H1 (cell line): ENCODE measurements around the gene NRBF2. TPM values are rescaled to one million over a fixed set of nuclear protein-coding genes. Genes with fewer than 3 reads are reported as not detected.

Experiments used
- CTCF ChIA-PET: fragments of 300-600 bp; sonication (Branson Sonifier 250); formaldehyde crosslinking; loops from one replicate; lab custom pipeline; 2021; ENCODE audit not compliant: partially characterized antibody; lab: Charles Lee
- POLR2A ChIA-PET: fragments of 300-600 bp; sonication (Branson Sonifier 250); formaldehyde crosslinking; loops from one replicate; lab custom pipeline; 2021; ENCODE audit warnings: inconsistent platforms; ENCODE audit not compliant: partially characterized antibody; lab: Charles Lee
- DNase-seq, 2 experiments: peaks; one replicate each; pipeline versions ENCODE4 v3.0.0 to v3.0.0-alpha.2; 2010 to 2022; ENCODE audit warnings: low spot score in 2 of 2, low read depth in 1 of 2, mixed read lengths in 1 of 2
- FAIRE-seq: peaks from 2 replicates; lab custom pipeline; 2011; peaks lifted over from hg19 to GRCh38; lab: Jason Lieb, UNC
- H2AFZ ChIP-seq: 2 replicates; pipeline ENCODE4 v1.8.1; 2012; ENCODE audit warnings: low read length, inconsistent platforms
- H2AK5ac ChIP-seq: 2 replicates; pipeline ENCODE4 v1.6.1; 2013; ENCODE audit warnings: low read depth, low read length
- H2BK120ac ChIP-seq: replicated peaks from 2 replicates; pipeline ENCODE3; 2013; ENCODE audit warnings: low read depth, low read length, inconsistent platforms
- H2BK12ac ChIP-seq: 2 replicates; pipeline ENCODE4 v1.6.1; 2013; ENCODE audit warnings: low read depth, low read length
- H2BK15ac ChIP-seq: 2 replicates; pipeline ENCODE4 v1.6.1; 2013; ENCODE audit warnings: low read length
- H2BK20ac ChIP-seq: 2 replicates; pipeline ENCODE4 v1.6.1; 2013; ENCODE audit warnings: low read length
- H2BK5ac ChIP-seq: 2 replicates; pipeline ENCODE4 v1.6.1; 2013; ENCODE audit warnings: low read depth, low read length
- H3K14ac ChIP-seq: 2 replicates; pipeline ENCODE4 v1.6.1; 2013; ENCODE audit warnings: inconsistent platforms; ENCODE audit not compliant: insufficient read length
- H3K18ac ChIP-seq: 2 replicates; pipeline ENCODE4 v1.6.1; 2013; ENCODE audit warnings: low read length; ENCODE audit errors: extremely low read depth
- H3K23ac ChIP-seq: 2 replicates; pipeline ENCODE4 v1.6.1; 2013; ENCODE audit warnings: inconsistent platforms; ENCODE audit not compliant: insufficient read length
- H3K23me2 ChIP-seq: 2 replicates; pipeline ENCODE4 v1.6.1; 2013; ENCODE audit warnings: low read depth, low read length
- H3K27ac ChIP-seq: 2 replicates; pipeline ENCODE4 v1.6.1; 2011; ENCODE audit warnings: low read depth, low read length, inconsistent platforms
- H3K27me3 ChIP-seq, 4 experiments: replicated peaks in 1 of 4; 1 replicate in 1 of 4; 2 replicates in 3 of 4; pipeline versions ENCODE4 v1.6.1 to v1.8.1; 2011 to 2013; ENCODE audit warnings: low read length in 3 of 4, mild to moderate bottlenecking in 3 of 4, inconsistent platforms in 2 of 4, mixed read lengths in 2 of 4, moderate library complexity in 1 of 4; ENCODE audit not compliant: control insufficient read depth in 3 of 4, insufficient read depth in 3 of 4; ENCODE audit errors: extremely low read depth in 1 of 4
- H3K36me3 ChIP-seq, 4 experiments: 2 replicates each; pipeline versions ENCODE4 v1.6.1 to v1.8.1; 2011 to 2013; ENCODE audit warnings: mild to moderate bottlenecking in 4 of 4, low read length in 3 of 4, moderate library complexity in 2 of 4, control low read depth in 1 of 4, inconsistent platforms in 1 of 4; ENCODE audit not compliant: insufficient read depth in 4 of 4, control insufficient read depth in 2 of 4
- H3K4ac ChIP-seq: replicated peaks from 2 replicates; pipeline ENCODE3; 2013; ENCODE audit warnings: low read length, low read depth, mixed read lengths, inconsistent platforms; ENCODE audit not compliant: insufficient read length
- H3K4me1 ChIP-seq, 4 experiments: replicated peaks in 1 of 4; 1 replicate in 1 of 4; 2 replicates in 3 of 4; pipeline versions ENCODE4 v1.6.1 to v1.8.1; 2011 to 2013; ENCODE audit warnings: low read length in 3 of 4, inconsistent platforms in 2 of 4, mixed read lengths in 1 of 4; ENCODE audit not compliant: insufficient read depth in 4 of 4, control insufficient read depth in 3 of 4
- H3K4me2 ChIP-seq, 2 experiments: 2 replicates each; pipeline versions ENCODE4 v1.6.1 to v1.8.1; 2011 to 2013; ENCODE audit warnings: low read depth in 2 of 2, low read length in 2 of 2, control low read depth in 1 of 2, inconsistent platforms in 1 of 2, mild to moderate bottlenecking in 1 of 2; ENCODE audit not compliant: insufficient read depth in 1 of 2
- H3K4me3 ChIP-seq, 4 experiments: fragments of 200-600, 300-600 bp in 1 of 4; sonication (generic), shearing (Covaris generic), sonication (Bioruptor Twin) in 1 of 4; 2 replicates each; pipeline versions ENCODE4 v1.5.1 to v1.8.1; 2011 to 2016; ENCODE audit warnings: low read length in 4 of 4, low read depth in 3 of 4, control low read depth in 2 of 4, inconsistent platforms in 2 of 4, mild to moderate bottlenecking in 2 of 4, mixed read lengths in 1 of 4, moderate library complexity in 1 of 4; ENCODE audit not compliant: insufficient read depth in 2 of 4; ENCODE audit errors: extremely low read depth in 1 of 4
- H3K56ac ChIP-seq: replicated peaks from 2 replicates; pipeline ENCODE3; 2013; ENCODE audit warnings: low read depth, mild to moderate bottlenecking, mixed read lengths, low read length, inconsistent platforms; ENCODE audit not compliant: insufficient read length
- H3K79me1 ChIP-seq: 2 replicates; pipeline ENCODE4 v1.6.1; 2013; ENCODE audit warnings: low read depth, low read length, control low read depth
- H3K79me2 ChIP-seq, 2 experiments: 2 replicates each; pipeline versions ENCODE4 v1.6.1 to v1.8.1; 2012 to 2013; ENCODE audit warnings: low read length in 2 of 2, mild to moderate bottlenecking in 2 of 2, inconsistent platforms in 1 of 2; ENCODE audit not compliant: insufficient read depth in 2 of 2, control insufficient read depth in 1 of 2
- H3K9ac ChIP-seq, 4 experiments: replicated peaks in 1 of 4; 1 replicate in 1 of 4; 2 replicates in 3 of 4; pipeline versions ENCODE4 v1.6.1 to v1.8.1; 2011 to 2013; ENCODE audit warnings: low read depth in 3 of 4, low read length in 3 of 4, control low read depth in 2 of 4, mild to moderate bottlenecking in 2 of 4, moderate library complexity in 2 of 4, inconsistent platforms in 1 of 4; ENCODE audit errors: extremely low read depth in 1 of 4
- H3K9me3 ChIP-seq, 2 experiments: 2 replicates each; pipeline versions ENCODE4 v1.6.1 to v1.8.1; 2012 to 2013; ENCODE audit warnings: mild to moderate bottlenecking in 2 of 2, moderate library complexity in 2 of 2, control low read depth in 1 of 2, inconsistent platforms in 1 of 2, low read depth in 1 of 2, low read length in 1 of 2, mixed read lengths in 1 of 2; ENCODE audit not compliant: insufficient read depth in 2 of 2
- H4K20me1 ChIP-seq, 2 experiments: replicated peaks in 1 of 2; 2 replicates each; pipeline versions ENCODE3 to v1.8.1; 2011 to 2013; ENCODE audit warnings: inconsistent platforms in 2 of 2, low read length in 2 of 2, mild to moderate bottlenecking in 1 of 2; ENCODE audit not compliant: insufficient read depth in 2 of 2, control insufficient read depth in 1 of 2
- H4K5ac ChIP-seq: 2 replicates; pipeline ENCODE4 v1.6.1; 2013; ENCODE audit warnings: low read length, low read depth, mixed read lengths, inconsistent platforms; ENCODE audit not compliant: insufficient read length
- H4K8ac ChIP-seq: 2 replicates; pipeline ENCODE4 v1.8.0; 2013; ENCODE audit warnings: mild to moderate bottlenecking, moderate library complexity, low read length, inconsistent platforms; ENCODE audit not compliant: insufficient read depth; ENCODE audit errors: extremely low read depth
- H4K91ac ChIP-seq: replicated peaks from 2 replicates; pipeline ENCODE3; 2013; ENCODE audit warnings: low read length, mixed read lengths, inconsistent platforms; ENCODE audit not compliant: insufficient read length
- ASH2L ChIP-seq: fragments of 200-600, 300-600 bp; sonication (generic); IDR thresholded peaks from one replicate; pipeline ENCODE4 v1.7.1; 2017; ENCODE audit warnings: low read length
- CBX5 ChIP-seq: fragments of 300-800, 300-1000 bp; sonication (generic); IDR thresholded peaks from 2 replicates; pipeline ENCODE4 v1.7.1; 2016; ENCODE audit warnings: antibody characterized with exemption, low read length, low read depth
- EZH2 ChIP-seq: fragments of 200-600 bp; sonication (generic); IDR thresholded peaks from 2 replicates; pipeline ENCODE4 v1.7.1; 2012; ENCODE audit warnings: low read depth, mild to moderate bottlenecking, moderate library complexity, low read length, inconsistent platforms; ENCODE audit not compliant: severe bottlenecking
- POLR2A ChIP-seq, 2 experiments: IDR thresholded peaks; 1 replicate in 1 of 2; 2 replicates in 1 of 2; pipeline ENCODE4 v1.6.1; 2011; ENCODE audit warnings: low read depth in 2 of 2, low read length in 2 of 2, mild to moderate bottlenecking in 2 of 2; ENCODE audit errors: control extremely low read depth in 1 of 2
- RNF2 ChIP-seq: fragments of 200-900, 300-1000 bp; sonication (generic); IDR thresholded peaks from 2 replicates; pipeline ENCODE4 v1.7.1; 2016; ENCODE audit warnings: borderline replicate concordance, low read depth, mild to moderate bottlenecking, antibody characterized with exemption, low read length; ENCODE audit not compliant: poor library complexity, severe bottlenecking; ENCODE audit errors: missing control alignments
- SAP30 ChIP-seq: fragments of 300-600 bp; sonication (generic); IDR thresholded peaks from 2 replicates; pipeline ENCODE4 v1.7.1; 2012; ENCODE audit warnings: low read length, moderate library complexity, mild to moderate bottlenecking, inconsistent platforms; ENCODE audit not compliant: insufficient read depth, insufficient replicate concordance
- SUZ12 ChIP-seq: fragments of 200-600 bp; sonication (generic); IDR thresholded peaks from 2 replicates; pipeline ENCODE4 v1.6.1; 2012; ENCODE audit warnings: mild to moderate bottlenecking, inconsistent platforms, low read length, moderate library complexity, mixed read lengths
- whole genome bisulfite sequencing, 2 experiments: shearing (Covaris generic) in 1 of 2; methylation state at CpG; one replicate each; pipeline versions ENCODE4 v1.1.6 to v1.1.7; 2013 to 2015; ENCODE audit warnings: low lambda C conversion rate in 2 of 2, mixed read lengths in 2 of 2, inconsistent platforms in 1 of 2, low coverage in 1 of 2, missing lambda C conversion rate in 1 of 2; ENCODE audit not compliant: insufficient replicate concordance in 2 of 2, insufficient coverage in 1 of 2, insufficient read length in 1 of 2; ENCODE audit errors: extremely low coverage in 1 of 2, missing lambda C conversion rate in 1 of 2; 5-methylcytosine and 5-hydroxymethylcytosine counted together
- polyA plus RNA-seq, 7 experiments: library from polyadenylated mRNA; depleted of rRNA in 3 of 7; stranded (reverse) in 5 of 7; unstranded in 2 of 7; fragments of >200 nt in 5 of 7; fragments of 200-250 nt in 2 of 7; gene quantifications; 1 replicate in 5 of 7; 2 replicates in 1 of 7; 4 replicates in 1 of 7; pipeline versions ENCODE4 v1.2.1 to v1.2.3, GENCODE V29; 2011 to 2013; ENCODE audit warnings: missing spikeins in 2 of 7, mixed read lengths in 2 of 7
- total RNA-seq: library from RNA; stranded (reverse); fragmentation: NEBNext Ultra II Directional; extraction: Animal tissue kit (Norgen Biotek cat#: 25700); gene quantifications from 2 replicates; pipeline ENCODE4 v1.2.1, GENCODE V29; 2021

Gene NRBF2
- total and polyA plus RNA-seq, 2 of the 8 experiments (the other 6 are each of a cell fraction or from before 2014, with no cell fraction given) = 11.0 to 29.9 TPM

- Histone ChIP-seq H3K23ac (no peak overlapping the region), H3K18ac (no peak overlapping the region), H3K4me1 (no peaks in the 10 kb centered on the region; a peak in 1 of 7 replicates), H3K9me3 (peaks cover 6 to 9% of the 10 kb centered on the region in 2 experiments; a peak in 2 of 4 replicates), H3K27me3 (no peaks in the 10 kb centered on the region), H3K14ac (no peak overlapping the region), H4K20me1 (no peaks in the 10 kb centered on the region), H4K8ac (no peak overlapping the region), H2AK5ac (no peak overlapping the region), H2BK12ac (no peak overlapping the region), H3K79me2 (no peaks in the 10 kb centered on the region), H3K4me3 (no peak overlapping the region), H4K91ac (no peak overlapping the region), H3K36me3 (no peaks in the 10 kb centered on the region), H3K27ac (no peak overlapping the region), H3K9ac (no peak overlapping the region), H2BK120ac (no peak overlapping the region), H2BK5ac (no peak overlapping the region), H2BK15ac (no peak overlapping the region), H3K4me2 (no peak overlapping the region), H3K79me1 (no peaks in the 10 kb centered on the region), H3K56ac (no peak overlapping the region), H4K5ac (no peak overlapping the region), H3K23me2 (no peaks in the 10 kb centered on the region), H3K4ac (no peak overlapping the region), H2BK20ac (no peak overlapping the region), H2AFZ (no peak overlapping the region)
- ChIA-PET POLR2A (no interaction called here), CTCF (interaction anchor here (0.6 to 1.3 kb wide), 4 partner anchors 10 to 513 kb away, joined by 3 to 5 read pairs (median 4); no protein-coding TSS in a partner anchor)
- 89% methylated on average over 3 of the region's 3 CpGs; no CpG with 5 or more reads in 1 of the 2 experiments for WGBS, 2 experiments
- no peak for TF ChIP-seq SAP30
- TF ChIP-seq CBX5 = no peak
- TF ChIP-seq POLR2A (IDR thresholded peaks at IDR 0.05; ENCODE audit: control extremely low read depth in 1 of 2, low read depth in 2 of 2, low read length in 2 of 2) = no peak
- TF ChIP-seq SUZ12 = no peak
- no peak for TF ChIP-seq ASH2L
- no peak for TF ChIP-seq RNF2
- no peak for TF ChIP-seq EZH2
- FAIRE-seq = no peak
- no peak for DNase-seq
Measured at GRCh38 chr10:63116452-63117072, 16.6 kb upstream of the NRBF2 start.
